Measurements from ENCODE around the gene METTL6.
"Not testable (repeated sequence)": the region's sequence is repeated elsewhere in the genome, so short reads cannot be mapped to it uniquely, and the experiment has no call there.

METTL6 gene

GRCh38 chr3:15403495-15403894, 23.8 kb downstream of the METTL6 start:
- DNase-seq (ENCODE audit: low read depth in 3 of 3) = no peak

- no peak for DNase-seq (ENCODE audit: low read depth in 3 of 3)
These were observed 25.4 kb downstream of the METTL6 start for GRCh38 chr3:15401936-15402335.

- no peak for DNase-seq (ENCODE audit: low read depth in 3 of 3)
These were observed 27.4 kb downstream of the METTL6 start for GRCh38 chr3:15399970-15400369.

GRCh38 chr3:15398731-15399133, 28.6 kb downstream of the METTL6 start:
- DNase-seq (ENCODE audit: low read depth in 3 of 3) = not testable (repeated sequence)

- not testable (repeated sequence) for DNase-seq (ENCODE audit: low read depth in 3 of 3)
These were observed 34.1 kb downstream of the METTL6 start for GRCh38 chr3:15393252-15393651.

- no peak for DNase-seq (ENCODE audit: low read depth in 3 of 3)
These were observed 36.3 kb downstream of the METTL6 start for GRCh38 chr3:15391007-15391406.

- DNase-seq (ENCODE audit: low read depth in 3 of 3) = no peak
These were observed 36.9 kb downstream of the METTL6 start for GRCh38 chr3:15390460-15390859.

- not testable (repeated sequence) for DNase-seq (ENCODE audit: low read depth in 3 of 3)
These were observed 39.0 kb downstream of the METTL6 start for GRCh38 chr3:15388335-15388734.

- no peak for DNase-seq (ENCODE audit: low read depth in 3 of 3)
These were observed 39.6 kb downstream of the METTL6 start for GRCh38 chr3:15387735-15388134.

- no peak for DNase-seq (ENCODE audit: low read depth in 3 of 3)
These were observed 40.2 kb downstream of the METTL6 start for GRCh38 chr3:15387171-15387581.

- not testable (repeated sequence) for DNase-seq (ENCODE audit: low read depth in 3 of 3)
These were observed 40.7 kb downstream of the METTL6 start for GRCh38 chr3:15386654-15386955.

GRCh38 chr3:15385901-15386653, 41.3 kb downstream of the METTL6 start:
- DNase-seq (ENCODE audit: low read depth in 3 of 3) = no peak

GRCh38 chr3:15385238-15385695, 42.1 kb downstream of the METTL6 start:
- not testable (repeated sequence) for DNase-seq (ENCODE audit: low read depth in 3 of 3)

GRCh38 chr3:15384510-15385237, 42.7 kb downstream of the METTL6 start:
- no peak for DNase-seq (ENCODE audit: low read depth in 3 of 3)

GRCh38 chr3:15382405-15382923, 44.9 kb downstream of the METTL6 start:
- no peak for DNase-seq (ENCODE audit: low read depth in 3 of 3)

- DNase-seq (ENCODE audit: low read depth in 3 of 3) = no peak
These were observed 46.1 kb downstream of the METTL6 start for GRCh38 chr3:15380980-15381890.

GRCh38 chr3:15377961-15378791, 49.2 kb downstream of the METTL6 start:
- DNase-seq (ENCODE audit: low read depth in 3 of 3) = peak; percentile 88 to 90 (median 89)

- DNase-seq (ENCODE audit: low read depth in 3 of 3) = no peak
These were observed 51.8 kb downstream of the METTL6 start for GRCh38 chr3:15375461-15376000.

- DNase-seq (ENCODE audit: low read depth in 3 of 3) = no peak
These were observed 54.4 kb downstream of the METTL6 start for GRCh38 chr3:15372918-15373317.

- DNase-seq (ENCODE audit: low read depth in 3 of 3) = no peak
These were observed 58.7 kb downstream of the METTL6 start for GRCh38 chr3:15368561-15369135.

Data from stimulated activated CD4-positive, alpha-beta T cell treated with anti-CD3 and anti-CD28 coated beads, TNF-alpha, amount 100 ng/mL, for 48 hours (primary cell).